GM19035 (cell line): ENCODE results near the gene CDH23.

ENCODE experiments used
- ATAC-seq: cut with Tn5 transposase; IDR thresholded peaks from one replicate; pipeline ENCODE4 v1.9.1; 2021; ENCODE audit not compliant: unreplicated experiment

Gene CDH23

GRCh38 chr10:71368643-71369042, 28.1 kb upstream of the CDH23 start:
- ATAC-seq: no peak

- ATAC-seq: no peak
Observed at GRCh38 chr10:71369602-71370001, 27.1 kb upstream of the CDH23 start.

- no peak for ATAC-seq
Observed at GRCh38 chr10:71370031-71370430, 26.7 kb upstream of the CDH23 start.

- no peak for ATAC-seq
Observed at GRCh38 chr10:71371750-71372166, 25.0 kb upstream of the CDH23 start.

- peak; percentile 48 for ATAC-seq
Observed at GRCh38 chr10:71372882-71373495, 23.7 kb upstream of the CDH23 start.

- ATAC-seq: no peak
Observed at GRCh38 chr10:71374481-71375233, 22.1 kb upstream of the CDH23 start.

GRCh38 chr10:71375952-71376351, 20.8 kb upstream of the CDH23 start:
- ATAC-seq: no peak

GRCh38 chr10:71378336-71379117, 18.2 kb upstream of the CDH23 start:
- no peak for ATAC-seq

GRCh38 chr10:71379118-71379766, 17.5 kb upstream of the CDH23 start:
- no peak for ATAC-seq

GRCh38 chr10:71380841-71381240, 15.9 kb upstream of the CDH23 start:
- no peak for ATAC-seq

- ATAC-seq: no peak
Observed at GRCh38 chr10:71381611-71382010, 15.1 kb upstream of the CDH23 start.

- no peak for ATAC-seq
Observed at GRCh38 chr10:71382028-71382427, 14.7 kb upstream of the CDH23 start.

GRCh38 chr10:71382757-71383156, 14.0 kb upstream of the CDH23 start:
- no peak for ATAC-seq

- peak; percentile 55 for ATAC-seq
Observed at GRCh38 chr10:71383972-71384687, 12.6 kb upstream of the CDH23 start.

GRCh38 chr10:71388171-71388570, 8.5 kb upstream of the CDH23 start:
- ATAC-seq: no peak

GRCh38 chr10:71388583-71389310, 8.0 kb upstream of the CDH23 start:
- no peak for ATAC-seq

GRCh38 chr10:71389768-71390460, 6.8 kb upstream of the CDH23 start:
- no peak for ATAC-seq

- no peak for ATAC-seq
Observed at GRCh38 chr10:71390461-71390835, 6.3 kb upstream of the CDH23 start.

GRCh38 chr10:71390921-71391690, 5.6 kb upstream of the CDH23 start:
- ATAC-seq: no peak
